ENCODE measurements around the gene PADI6.

DNA sequence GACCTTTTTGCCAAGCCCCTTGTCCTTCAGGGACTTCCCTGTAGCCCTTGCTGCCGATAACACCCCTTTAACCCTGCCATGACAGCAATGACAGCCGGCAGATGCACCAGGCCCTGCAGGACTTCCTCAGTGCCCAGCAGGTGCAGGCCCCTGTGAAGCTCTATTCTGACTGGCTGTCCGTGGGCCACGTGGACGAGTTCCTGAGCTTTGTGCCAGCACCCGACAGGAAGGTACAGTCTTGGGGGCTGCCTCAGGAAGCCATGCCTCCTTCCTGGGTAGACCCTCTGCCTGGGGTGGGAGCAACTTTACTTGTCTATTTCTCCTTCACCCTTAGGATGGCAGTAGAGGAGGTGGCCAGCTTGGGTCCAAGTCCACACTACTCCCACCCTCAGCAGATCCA lies 16.1 kb upstream of the PADI6 start:
- TF ChIP-seq, protein P1, sequence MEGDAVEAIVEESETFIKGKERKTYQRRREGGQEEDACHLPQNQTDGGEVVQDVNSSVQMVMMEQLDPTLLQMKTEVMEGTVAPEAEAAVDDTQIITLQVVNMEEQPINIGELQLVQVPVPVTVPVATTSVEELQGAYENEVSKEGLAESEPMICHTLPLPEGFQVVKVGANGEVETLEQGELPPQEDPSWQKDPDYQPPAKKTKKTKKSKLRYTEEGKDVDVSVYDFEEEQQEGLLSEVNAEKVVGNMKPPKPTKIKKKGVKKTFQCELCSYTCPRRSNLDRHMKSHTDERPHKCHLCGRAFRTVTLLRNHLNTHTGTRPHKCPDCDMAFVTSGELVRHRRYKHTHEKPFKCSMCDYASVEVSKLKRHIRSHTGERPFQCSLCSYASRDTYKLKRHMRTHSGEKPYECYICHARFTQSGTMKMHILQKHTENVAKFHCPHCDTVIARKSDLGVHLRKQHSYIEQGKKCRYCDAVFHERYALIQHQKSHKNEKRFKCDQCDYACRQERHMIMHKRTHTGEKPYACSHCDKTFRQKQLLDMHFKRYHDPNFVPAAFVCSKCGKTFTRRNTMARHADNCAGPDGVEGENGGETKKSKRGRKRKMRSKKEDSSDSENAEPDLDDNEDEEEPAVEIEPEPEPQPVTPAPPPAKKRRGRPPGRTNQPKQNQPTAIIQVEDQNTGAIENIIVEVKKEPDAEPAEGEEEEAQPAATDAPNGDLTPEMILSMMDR (IDR thresholded peaks at IDR 0.05; ENCODE audit: borderline replicate concordance, extremely low read depth, low read length, poor library complexity, severe bottlenecking): no peak
- TF ChIP-seq EZH2 (IDR thresholded peaks at IDR 0.05; ENCODE audit: borderline replicate concordance, low read depth, low read length, severe bottlenecking): no peak
